Right atrium auricular region (tissue), 2 donors: ENCODE data around the gene DYSF. TPM values are rescaled to one million over a fixed set of nuclear protein-coding genes. Genes with fewer than 3 reads are reported as not detected.

Experiments
- DNase-seq: peaks from one replicate; pipeline ENCODE4 v3.0.0-alpha.2; 2019; ENCODE audit warnings: low spot score
- H3K27ac ChIP-seq, 2 donors: fragments of 200-600 bp; sonication (generic); 1 replicate in 1 of 2; 2 replicates in 1 of 2; pipeline ENCODE4 v1.5.1; 2016 to 2019
- H3K27me3 ChIP-seq, 2 donors: fragments of 200-600 bp; sonication (generic); one replicate each; pipeline versions ENCODE4 v1.5.1 to v1.6.0; 2017 to 2019
- H3K36me3 ChIP-seq: fragments of 200-600 bp; sonication (generic); one replicate; pipeline ENCODE4 v1.5.1; 2016
- H3K4me1 ChIP-seq, 2 donors: fragments of 200-600 bp; sonication (generic); one replicate each; pipeline versions ENCODE4 v1.5.1 to v1.6.0; 2017 to 2019
- H3K4me3 ChIP-seq, 2 donors: fragments of 200-600 bp; sonication (generic); 1 replicate in 1 of 2; 2 replicates in 1 of 2; pipeline ENCODE4 v1.5.1; 2017 to 2019; ENCODE audit warnings: mild to moderate bottlenecking in 1 of 2, moderate library complexity in 1 of 2
- H3K9me3 ChIP-seq, 2 donors: fragments of 200-600 bp; sonication (generic); one replicate each; pipeline ENCODE4 v1.5.1; 2019
- total RNA-seq, 2 donors: library from RNA; depleted of rRNA; stranded (reverse); fragments of >200 nt; gene quantifications; one replicate each; pipeline ENCODE4 v1.1.0, GENCODE V29; 2016
- TF ChIP-seq, protein P1 (sequence below), 2 donors: fragments of 200-600 bp; sonication (generic); IDR thresholded peaks; one replicate each; pipeline ENCODE4 v1.5.1; 2019; ENCODE audit warnings: antibody characterized with exemption in 2 of 2

Gene DYSF
- total RNA-seq, 2 donors from 2014 or later, result 31.3 to 52.1 TPM

- TF ChIP-seq, protein P1, sequence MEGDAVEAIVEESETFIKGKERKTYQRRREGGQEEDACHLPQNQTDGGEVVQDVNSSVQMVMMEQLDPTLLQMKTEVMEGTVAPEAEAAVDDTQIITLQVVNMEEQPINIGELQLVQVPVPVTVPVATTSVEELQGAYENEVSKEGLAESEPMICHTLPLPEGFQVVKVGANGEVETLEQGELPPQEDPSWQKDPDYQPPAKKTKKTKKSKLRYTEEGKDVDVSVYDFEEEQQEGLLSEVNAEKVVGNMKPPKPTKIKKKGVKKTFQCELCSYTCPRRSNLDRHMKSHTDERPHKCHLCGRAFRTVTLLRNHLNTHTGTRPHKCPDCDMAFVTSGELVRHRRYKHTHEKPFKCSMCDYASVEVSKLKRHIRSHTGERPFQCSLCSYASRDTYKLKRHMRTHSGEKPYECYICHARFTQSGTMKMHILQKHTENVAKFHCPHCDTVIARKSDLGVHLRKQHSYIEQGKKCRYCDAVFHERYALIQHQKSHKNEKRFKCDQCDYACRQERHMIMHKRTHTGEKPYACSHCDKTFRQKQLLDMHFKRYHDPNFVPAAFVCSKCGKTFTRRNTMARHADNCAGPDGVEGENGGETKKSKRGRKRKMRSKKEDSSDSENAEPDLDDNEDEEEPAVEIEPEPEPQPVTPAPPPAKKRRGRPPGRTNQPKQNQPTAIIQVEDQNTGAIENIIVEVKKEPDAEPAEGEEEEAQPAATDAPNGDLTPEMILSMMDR (IDR thresholded peaks at IDR 0.05), result no peak
- Histone ChIP-seq H3K27ac (peak overlapping the region; percentile 35 to 39), H3K4me1 (peaks cover 0 to 42% of the 10 kb centered on the region in 2 donors), H3K9me3 (no peaks in the 10 kb centered on the region), H3K4me3 (no peak overlapping the region), H3K36me3 (no peaks in the 10 kb centered on the region), H3K27me3 (no peaks in the 10 kb centered on the region)
- DNase-seq, result no peak
Measured at GRCh38 chr2:71474744-71475397, 21.5 kb downstream of the DYSF start.

- peaks cover 7% of the 10 kb centered on the region for H3K36me3 ChIP-seq
- H3K27ac ChIP-seq, result no peak overlapping the region
- no peaks in the 10 kb centered on the region for H3K27me3 ChIP-seq
- no peaks in the 10 kb centered on the region for H3K9me3 ChIP-seq
- no peak for DNase-seq
- H3K4me3 ChIP-seq, result no peak overlapping the region
- H3K4me1 ChIP-seq, result peaks cover 0 to 37% of the 10 kb centered on the region in 2 donors
- TF ChIP-seq, protein P1 (IDR thresholded peaks at IDR 0.05), result no peak
Measured at GRCh38 chr2:71476495-71476894, 23.1 kb downstream of the DYSF start.

GRCh38 chr2:71477231-71477691 lies 23.9 kb downstream of the DYSF start:
- no peak overlapping the region for H3K27ac ChIP-seq
- H3K4me3 ChIP-seq, result no peak overlapping the region
- TF ChIP-seq, protein P1 (IDR thresholded peaks at IDR 0.05), result no peak
- no peak for DNase-seq
- H3K4me1 ChIP-seq, result peaks cover 0 to 37% of the 10 kb centered on the region in 2 donors
- H3K36me3 ChIP-seq, result peaks cover 11% of the 10 kb centered on the region
- H3K27me3 ChIP-seq, result no peaks in the 10 kb centered on the region
- H3K9me3 ChIP-seq, result no peaks in the 10 kb centered on the region

GRCh38 chr2:71478806-71479205 lies 25.4 kb downstream of the DYSF start:
- Histone ChIP-seq H3K9me3 (no peaks in the 10 kb centered on the region), H3K27ac (no peak overlapping the region), H3K4me3 (no peak overlapping the region), H3K36me3 (peaks cover 18% of the 10 kb centered on the region), H3K4me1 (peaks cover 0 to 37% of the 10 kb centered on the region in 2 donors), H3K27me3 (no peaks in the 10 kb centered on the region)
- no peak for DNase-seq
- TF ChIP-seq, protein P1 (IDR thresholded peaks at IDR 0.05), result no peak

DNA sequence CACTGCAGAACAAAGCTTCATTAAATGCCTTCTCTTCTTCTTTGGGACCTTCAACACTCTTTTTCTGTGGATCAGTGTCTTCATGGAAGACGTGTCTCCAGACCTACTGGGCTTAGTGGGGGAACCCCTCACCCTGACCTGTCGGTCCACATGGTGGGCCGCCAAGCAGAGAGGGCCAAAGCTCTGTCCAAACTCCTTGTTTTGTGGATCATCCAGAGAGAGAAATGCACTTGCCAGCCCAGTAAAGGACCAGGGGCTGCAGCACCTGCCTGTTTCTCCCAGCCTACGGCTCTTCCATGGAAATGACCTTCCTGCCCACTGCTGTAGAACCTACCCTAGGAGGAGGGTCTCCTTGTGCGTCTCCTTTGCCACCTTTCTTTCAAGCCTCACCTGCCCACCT lies 25.9 kb downstream of the DYSF start:
- peaks cover 0 to 34% of the 10 kb centered on the region in 2 donors for H3K4me1 ChIP-seq
- H3K36me3 ChIP-seq, result peaks cover 18% of the 10 kb centered on the region
- no peak overlapping the region for H3K27ac ChIP-seq
- DNase-seq, result no peak
- H3K4me3 ChIP-seq, result no peak overlapping the region
- H3K9me3 ChIP-seq, result no peaks in the 10 kb centered on the region
- no peaks in the 10 kb centered on the region for H3K27me3 ChIP-seq
- TF ChIP-seq, protein P1 (IDR thresholded peaks at IDR 0.05), result no peak

- TF ChIP-seq, protein P1 (IDR thresholded peaks at IDR 0.05), result no peak
- no peak overlapping the region for H3K27ac ChIP-seq
- H3K4me1 ChIP-seq, result peaks cover 0 to 17% of the 10 kb centered on the region in 2 donors
- no peak overlapping the region for H3K4me3 ChIP-seq
- DNase-seq, result no peak
- H3K36me3 ChIP-seq, result peaks cover 18% of the 10 kb centered on the region
- no peaks in the 10 kb centered on the region for H3K9me3 ChIP-seq
- H3K27me3 ChIP-seq, result no peaks in the 10 kb centered on the region
Measured at GRCh38 chr2:71481111-71481510, 27.8 kb downstream of the DYSF start.
